SK-N-DZ (cell line): ENCODE data around the gene PSG3. TPM values are rescaled to one million over a fixed set of nuclear protein-coding genes. Genes with fewer than 3 reads are reported as not detected.
A peak's percentile ranks its signal among the peaks of the same experiment; 100 is the strongest.
"Not testable (repeated sequence)": the region's sequence is repeated elsewhere in the genome, so short reads cannot be mapped to it uniquely, and the experiment has no call there.

ENCODE experiments used
- DNase-seq: peaks from one replicate; pipeline ENCODE4 v3.0.0-alpha.2; 2015; ENCODE audit warnings: low spot score
- polyA plus RNA-seq, 2 experiments: library from polyadenylated mRNA; depleted of rRNA; stranded (reverse); fragments of >200 nt; gene quantifications; 2 replicates each; pipeline ENCODE4 v1.2.3, GENCODE V29; 2014

PSG3 gene
- polyA plus RNA-seq (2014; cell fraction: cytosol; rRNA removed): not detected in 2 replicates
- not detected in 2 replicates for polyA plus RNA-seq (2014; cell fraction: nucleus; rRNA removed)

- DNase-seq: not testable (repeated sequence)
Observed at GRCh38 chr19:42740381-42740780, at the start of gene PSG3. TSS of gene PSG3 (minus strand) at chr19:42740481. CDS start at chr19:42740384, 97 bp downstream.

- DNase-seq: not testable (repeated sequence)
Observed at GRCh38 chr19:42788766-42789165, 48.5 kb upstream of the PSG3 start.

- DNase-seq: not testable (repeated sequence)
Observed at GRCh38 chr19:42787766-42788165, 47.5 kb upstream of the PSG3 start.

GRCh38 chr19:42776750-42777612 lies 36.7 kb upstream of the PSG3 start:
- peak; percentile 22 for DNase-seq

- DNase-seq: not testable (repeated sequence)
Observed at GRCh38 chr19:42774510-42775158, 34.4 kb upstream of the PSG3 start.

GRCh38 chr19:42767319-42767718 lies 27.0 kb upstream of the PSG3 start:
- DNase-seq: not testable (repeated sequence)

- DNase-seq: not testable (repeated sequence)
Observed at GRCh38 chr19:42766871-42767270, 26.6 kb upstream of the PSG3 start.

GRCh38 chr19:42764836-42765235 lies 24.6 kb upstream of the PSG3 start:
- no peak for DNase-seq

GRCh38 chr19:42762789-42763188 lies 22.5 kb upstream of the PSG3 start:
- DNase-seq: no peak

GRCh38 chr19:42761924-42762295 lies 21.6 kb upstream of the PSG3 start:
- DNase-seq: not testable (repeated sequence)

- not testable (repeated sequence) for DNase-seq
Observed at GRCh38 chr19:42760954-42761923, 21.0 kb upstream of the PSG3 start.

- DNase-seq: not testable (repeated sequence)
Observed at GRCh38 chr19:42758667-42759066, 18.4 kb upstream of the PSG3 start.

GRCh38 chr19:42752246-42752645 lies 12.0 kb upstream of the PSG3 start:
- DNase-seq: not testable (repeated sequence)

- not testable (repeated sequence) for DNase-seq
Observed at GRCh38 chr19:42741726-42742607, 1.7 kb upstream of the PSG3 start.

GRCh38 chr19:42737581-42738011 lies 2.7 kb downstream of the PSG3 start:
- DNase-seq: not testable (repeated sequence)

- not testable (repeated sequence) for DNase-seq
Observed at GRCh38 chr19:42728341-42728740, 11.9 kb downstream of the PSG3 start.

- not testable (repeated sequence) for DNase-seq
Observed at GRCh38 chr19:42714000-42714399, 26.3 kb downstream of the PSG3 start.

- DNase-seq: not testable (repeated sequence)
Observed at GRCh38 chr19:42712753-42713152, 27.5 kb downstream of the PSG3 start.

GRCh38 chr19:42710986-42711385 lies 29.3 kb downstream of the PSG3 start:
- DNase-seq: not testable (repeated sequence)

- no peak for DNase-seq
Observed at GRCh38 chr19:42697884-42698283, 42.4 kb downstream of the PSG3 start.
